NCI-H1092 treated with DMSO at 0.1 percent for 48 hours (cell line): Measurements from ENCODE around the gene SNRPD3.

Experiments used
- DNase-seq: peaks from one replicate; lab custom pipeline; 2025; lab: John Stamatoyannopoulos, UW

The SNRPD3 gene

GRCh38 chr22:24567668-24568067 is 11.9 kb downstream of the SNRPD3 start:
- no peak for DNase-seq

DNA sequence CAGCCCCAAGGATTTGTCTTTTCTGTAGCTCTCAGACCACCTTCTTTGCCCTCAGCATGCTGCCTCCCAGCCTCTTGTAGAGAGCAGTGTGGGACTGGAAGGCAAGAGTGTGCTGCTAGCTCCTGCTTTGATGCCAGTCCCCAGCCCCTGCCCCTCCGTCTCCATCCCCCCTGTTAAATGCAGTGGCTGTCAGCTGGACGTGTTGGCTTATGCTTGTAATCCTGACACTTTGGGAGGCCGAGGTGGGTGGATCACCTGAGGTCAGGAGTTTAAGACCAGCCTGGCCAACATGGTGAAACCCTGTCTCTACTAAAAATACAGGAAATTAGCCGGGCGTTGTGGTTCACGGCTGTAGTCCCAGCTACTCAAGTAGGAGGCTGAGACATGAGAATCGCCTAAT is 15.5 kb downstream of the SNRPD3 start:
- DNase-seq, result no peak

DNA sequence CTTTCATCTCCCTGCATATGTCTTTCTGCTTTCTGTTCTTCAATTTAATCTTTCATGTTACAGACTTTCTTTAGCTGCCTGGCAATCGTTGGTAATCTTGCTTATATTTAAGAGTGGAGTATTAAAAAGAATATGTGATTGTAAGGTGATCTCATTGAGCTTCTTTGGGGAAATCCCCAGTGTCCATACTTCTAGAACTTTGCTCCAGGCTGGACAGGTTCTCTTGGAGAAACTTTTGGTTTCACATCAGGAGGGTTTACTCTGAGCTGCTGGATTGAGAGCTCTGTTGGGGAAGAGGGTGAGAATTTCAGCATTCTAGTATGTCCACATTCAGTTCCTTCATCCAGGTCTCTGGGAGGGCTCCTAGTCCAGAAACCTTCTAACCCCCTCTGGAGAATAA is 21.0 kb downstream of the SNRPD3 start:
- no peak for DNase-seq

- no peak for DNase-seq
These were observed 22.8 kb downstream of the SNRPD3 start for GRCh38 chr22:24578355-24579257.

DNA sequence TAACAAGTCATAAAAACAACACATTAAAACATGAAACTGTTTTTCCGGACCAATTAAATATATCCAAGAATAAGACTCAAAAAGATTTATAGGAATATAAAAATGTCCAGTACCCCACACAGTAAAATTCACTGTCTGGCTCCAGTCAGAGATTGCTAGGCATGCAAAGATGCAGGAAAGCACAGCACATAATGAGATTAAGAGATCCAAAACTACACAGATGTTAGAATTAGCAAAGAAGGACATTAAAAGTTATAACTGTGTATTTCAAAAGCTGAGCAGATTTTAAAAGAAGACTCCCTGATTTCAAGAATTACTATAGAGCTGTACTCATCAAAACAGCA is 23.4 kb downstream of the SNRPD3 start:
- DNase-seq, result no peak

- no peak for DNase-seq
These were observed 24.5 kb downstream of the SNRPD3 start for GRCh38 chr22:24580276-24580675.

- no peak for DNase-seq
These were observed 26.4 kb downstream of the SNRPD3 start for GRCh38 chr22:24582056-24582814.

GRCh38 chr22:24583221-24584165 is 27.7 kb downstream of the SNRPD3 start:
- peak; percentile 91 for DNase-seq

DNA sequence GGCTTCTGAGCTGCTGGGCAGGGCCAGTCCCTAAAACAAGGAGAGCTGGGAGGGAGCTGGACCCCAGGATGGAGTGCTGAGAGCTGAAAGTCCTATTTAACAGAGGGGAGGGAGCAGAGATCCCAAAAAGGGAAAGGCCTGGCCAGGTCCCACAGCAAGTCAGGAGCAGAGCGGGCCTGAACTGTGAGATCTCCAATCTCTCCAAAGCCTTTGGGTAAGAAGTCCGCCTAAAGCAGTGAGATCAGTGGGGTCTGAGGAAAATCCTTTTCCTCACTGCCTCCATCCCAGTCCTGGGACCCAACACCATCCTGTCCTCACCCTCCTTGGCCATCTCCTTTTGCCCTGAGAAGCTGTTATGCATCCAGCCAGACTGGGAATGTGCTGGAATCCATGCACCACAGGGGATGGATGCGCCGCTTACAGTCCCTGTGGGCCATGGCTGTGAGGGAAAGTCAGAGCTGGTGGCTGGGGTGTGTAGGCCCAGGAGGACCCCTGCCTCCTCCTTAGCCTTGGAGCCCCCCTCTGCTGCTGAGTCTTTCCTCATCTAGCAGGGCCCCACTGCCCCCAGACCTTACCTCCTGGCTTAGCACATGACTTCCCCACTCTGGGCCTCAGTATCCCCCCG is 28.5 kb downstream of the SNRPD3 start:
- DNase-seq, result no peak

- DNase-seq, result no peak
These were observed 29.1 kb downstream of the SNRPD3 start for GRCh38 chr22:24584871-24585411.

DNA sequence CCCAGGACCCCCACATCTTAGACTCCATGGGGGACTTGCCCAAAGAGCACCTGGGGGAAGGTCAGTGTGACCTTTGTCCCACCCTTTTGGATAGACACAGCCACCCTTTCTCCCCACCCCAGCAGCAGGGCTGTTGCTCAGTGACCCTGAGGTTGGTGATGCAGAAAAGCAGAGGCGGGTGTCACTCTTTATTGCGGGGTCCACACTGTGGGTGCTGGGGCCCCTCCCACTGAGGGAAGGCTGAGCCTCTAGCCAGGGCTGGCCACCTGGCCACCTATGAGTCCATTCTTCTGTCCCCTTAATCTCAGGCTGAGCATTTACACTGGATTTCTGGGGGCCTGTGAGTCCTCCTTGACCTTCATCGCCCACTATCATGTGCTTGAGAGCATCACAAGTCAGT is 29.7 kb downstream of the SNRPD3 start:
- DNase-seq, result no peak

DNA sequence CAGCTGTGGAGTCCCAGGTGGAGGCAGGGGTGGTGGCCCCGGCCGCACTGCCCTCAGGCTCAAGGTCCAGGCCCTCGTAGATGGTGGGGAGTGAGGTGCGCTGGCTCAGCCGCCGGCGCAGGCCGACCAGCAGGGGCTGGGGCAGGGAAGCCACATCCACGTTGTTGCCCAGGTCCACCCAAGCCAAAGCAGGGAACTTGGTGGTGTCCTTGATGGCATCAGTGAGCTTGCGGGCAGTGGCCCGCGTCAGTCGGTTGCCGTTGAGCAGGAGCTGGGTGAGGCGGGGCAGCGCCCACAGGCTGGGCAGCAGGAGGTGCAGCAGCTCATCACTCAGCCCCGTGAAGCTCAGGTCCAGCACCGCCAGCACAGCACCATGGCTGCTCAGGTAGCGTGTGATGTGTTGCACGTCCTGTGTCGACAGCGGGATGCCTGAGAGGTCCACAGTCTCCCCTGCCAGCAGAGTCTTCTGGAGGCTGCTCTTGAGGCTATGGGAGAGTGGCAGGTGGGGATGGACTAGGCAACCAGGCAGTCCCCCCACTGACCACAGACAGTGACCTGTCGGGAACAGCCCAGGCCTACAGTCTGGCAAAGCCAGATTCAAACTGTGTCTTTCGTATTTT is 30.2 kb downstream of the SNRPD3 start:
- DNase-seq, result no peak

DNA sequence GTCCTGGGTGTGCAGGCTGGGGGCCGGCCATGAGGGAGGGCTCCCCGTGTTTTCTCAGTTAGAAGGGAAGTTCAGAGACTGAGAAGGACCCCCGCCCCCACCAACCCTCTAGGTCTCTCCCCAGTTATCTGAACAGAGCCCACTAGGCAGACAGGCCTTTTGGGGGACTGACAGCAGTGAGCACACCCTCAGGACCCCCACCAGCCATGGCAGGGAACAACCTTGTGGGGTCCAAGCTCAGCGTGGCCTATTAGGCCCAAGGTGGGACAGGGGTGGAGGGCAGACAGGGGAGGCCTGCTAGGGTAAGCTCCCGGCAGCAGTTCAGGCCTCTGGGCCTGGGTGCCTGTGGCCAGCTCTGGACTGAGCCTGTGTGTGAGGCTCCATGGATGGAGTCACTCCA is 31.5 kb downstream of the SNRPD3 start:
- DNase-seq, result no peak

DNA sequence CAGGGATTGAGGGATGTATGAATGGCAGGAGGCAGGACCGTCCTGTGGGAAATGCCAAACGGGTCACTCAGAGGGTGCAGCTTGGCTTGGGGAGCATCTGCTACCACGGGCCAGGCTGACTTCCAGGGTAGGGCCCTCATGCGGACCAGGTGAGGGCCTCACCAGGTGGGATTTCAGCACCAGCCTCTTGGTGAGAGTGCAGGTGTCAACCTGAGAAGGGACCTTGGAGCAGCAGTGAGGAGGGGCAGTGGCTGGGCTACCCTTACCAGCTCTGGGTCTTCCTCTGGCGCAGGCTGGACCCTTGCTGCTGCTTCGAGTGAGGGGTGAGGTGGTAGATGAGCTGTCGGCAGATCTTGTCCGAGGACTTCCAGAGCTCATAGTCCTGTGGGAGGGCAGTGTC is 32.1 kb downstream of the SNRPD3 start:
- no peak for DNase-seq

- no peak for DNase-seq
These were observed 32.6 kb downstream of the SNRPD3 start for GRCh38 chr22:24588381-24588756.

DNA sequence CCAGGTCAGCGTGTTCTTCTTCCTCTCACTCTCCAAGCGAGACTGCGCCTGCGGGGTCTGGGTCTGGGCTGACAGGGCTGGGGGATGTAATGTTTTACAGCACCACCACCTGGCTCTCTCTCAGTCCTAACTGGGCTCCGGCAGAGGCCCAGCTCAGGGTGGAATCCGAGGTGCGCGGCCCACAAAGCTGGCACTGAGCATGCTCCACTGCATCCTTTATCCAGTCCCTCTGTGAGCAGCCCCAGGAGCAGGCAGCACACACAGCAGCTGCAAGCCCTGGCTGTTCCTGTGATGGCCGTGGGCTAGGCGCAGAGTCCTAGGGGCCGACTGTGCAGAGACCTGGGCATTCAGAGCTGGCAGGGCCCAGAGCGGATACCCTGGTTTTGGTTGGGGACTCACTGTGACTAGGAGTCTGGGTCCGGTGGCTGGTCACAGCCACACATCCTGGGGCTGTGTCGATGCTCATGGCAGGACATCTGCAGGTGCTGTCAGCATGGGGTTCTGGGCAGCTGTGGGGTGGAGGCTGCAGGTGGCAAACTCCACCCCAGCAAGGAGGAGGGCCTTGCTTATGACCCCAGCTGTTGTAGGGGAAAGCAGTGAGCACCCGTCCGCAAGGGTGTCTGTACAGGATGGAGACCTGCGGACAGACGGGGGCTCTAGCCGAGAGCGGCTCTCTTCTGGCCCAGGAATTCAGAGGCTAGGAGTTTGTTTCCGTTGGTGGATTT is 33.1 kb downstream of the SNRPD3 start:
- DNase-seq, result no peak

GRCh38 chr22:24589518-24590030 is 33.8 kb downstream of the SNRPD3 start:
- no peak for DNase-seq

DNA sequence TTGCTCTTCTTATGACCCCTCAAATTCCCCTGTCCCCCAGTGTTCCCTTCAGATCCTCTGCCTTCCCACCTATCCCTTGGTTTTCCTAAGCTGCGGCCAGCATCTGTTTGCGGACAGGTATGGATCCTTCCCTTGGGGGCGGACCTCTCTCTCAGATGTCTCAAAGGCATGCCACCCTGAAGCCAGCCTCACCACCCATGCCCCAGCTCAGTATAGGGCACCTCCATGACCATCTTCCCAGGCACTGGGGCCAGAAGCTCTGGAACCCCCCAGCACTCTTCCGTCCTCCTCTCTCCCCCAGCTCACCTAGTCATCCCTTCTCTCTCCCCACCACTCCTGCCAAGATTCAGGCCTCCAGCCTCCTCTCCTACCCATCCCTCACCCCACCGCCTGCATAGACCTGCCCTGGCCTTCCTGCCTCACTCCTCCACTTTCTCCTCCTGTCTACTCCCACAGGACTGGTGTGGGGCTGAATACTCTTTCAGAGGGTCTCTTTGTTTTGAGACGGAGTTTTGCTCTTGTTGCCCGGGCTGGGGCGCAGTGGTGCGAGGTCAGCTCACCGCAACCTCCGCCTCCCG is 34.9 kb downstream of the SNRPD3 start:
- DNase-seq, result no peak

DNA sequence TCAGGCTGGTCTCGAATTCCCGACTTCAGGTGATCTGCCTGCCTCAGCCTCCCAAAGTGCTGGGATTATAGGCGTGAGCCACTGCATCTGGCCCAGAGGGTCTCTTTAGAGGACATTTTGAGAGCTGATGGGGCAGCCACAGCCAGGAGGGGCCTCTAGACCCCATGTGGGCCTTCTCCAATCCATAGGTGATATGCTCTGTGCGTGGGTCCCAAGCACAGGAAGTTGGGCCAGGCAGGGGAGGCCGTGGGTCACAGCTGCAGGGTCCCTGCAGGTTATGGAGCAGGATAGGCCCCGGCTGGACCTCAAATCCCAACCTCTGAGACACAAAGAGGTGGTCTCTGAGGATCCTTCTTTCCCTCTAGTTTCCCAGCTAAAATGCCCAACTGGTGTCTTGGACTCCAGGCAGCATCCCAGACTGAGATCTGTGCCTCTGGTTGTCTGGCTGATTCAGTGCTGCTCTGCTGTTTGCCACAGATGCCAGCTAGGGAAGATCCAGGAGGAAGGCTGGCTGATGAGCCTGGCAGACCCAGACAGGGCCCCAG is 35.6 kb downstream of the SNRPD3 start:
- no peak for DNase-seq
